ENCODE measurements around the gene LYPD5. TPM values are rescaled to one million over a fixed set of nuclear protein-coding genes. Genes with fewer than 3 reads are reported as not detected.
"Not testable (repeated sequence)": the region's sequence is repeated elsewhere in the genome, so short reads cannot be mapped to it uniquely, and the experiment has no call there.

LYPD5 gene
- total RNA-seq, 2 experiments from 2014 or later, result 0.51 to 0.61 TPM

GRCh38 chr19:43812259-43812658, 10.0 kb upstream of the LYPD5 start:
- Mint-ChIP-seq H3K9me3 (no peaks in the 10 kb centered on the region), H3K4me1 (ENCODE audit: low read depth) (no peaks in the 10 kb centered on the region), H3K27ac (no peak overlapping the region), H3K36me3 (ENCODE audit: low read depth) (no peaks in the 10 kb centered on the region), H3K4me3 (no peak overlapping the region), H3K27me3 (peaks cover 9% of the 10 kb centered on the region)
- intact Hi-C loops (cut with micrococcal nuclease), result no loop called here
- ChIA-PET POLR2A (interaction anchor here (1.4 kb wide), 1 partner anchor 47 kb away, joined by 3 read pairs; no protein-coding TSS in a partner anchor), CTCF (interaction anchor here (3.9 kb wide), 1 partner anchor 66 kb away, joined by 29 read pairs; no protein-coding TSS in a partner anchor)
- no peak for TF ChIP-seq CTCF (IDR thresholded peaks at IDR 0.05)
- no peak for DNase-seq
- ATAC-seq, result no peak

- Mint-ChIP-seq H3K27me3 (peaks cover 9% of the 10 kb centered on the region), H3K4me1 (ENCODE audit: low read depth) (no peaks in the 10 kb centered on the region), H3K36me3 (ENCODE audit: low read depth) (no peaks in the 10 kb centered on the region), H3K27ac (no peak overlapping the region), H3K4me3 (no peak overlapping the region), H3K9me3 (no peaks in the 10 kb centered on the region)
- ChIA-PET CTCF (interaction anchor here (0.6 to 3.9 kb wide), 4 partner anchors 8 to 256 kb away, joined by 3 to 29 read pairs (median 4); partner anchors contain the start of gene KCNN4), POLR2A (no interaction called here)
- no peak for TF ChIP-seq CTCF (IDR thresholded peaks at IDR 0.05)
- ATAC-seq (no peak), DNase-seq (no peak)
- intact Hi-C loops (cut with micrococcal nuclease), result no loop called here
Observed at GRCh38 chr19:43811837-43812236, 9.6 kb upstream of the LYPD5 start.

GRCh38 chr19:43809762-43810696, 7.8 kb upstream of the LYPD5 start:
- H3K9me3 Mint-ChIP-seq, result no peaks in the 10 kb centered on the region
- no peaks in the 10 kb centered on the region for H3K4me1 Mint-ChIP-seq (ENCODE audit: low read depth)
- H3K27ac Mint-ChIP-seq, result no peak overlapping the region
- H3K4me3 Mint-ChIP-seq, result no peak overlapping the region
- ChIA-PET POLR2A (no interaction called here), CTCF (interaction anchor here (0.6 to 3.9 kb wide), 32 partner anchors 9 to 273 kb away, joined by 3 to 29 read pairs (median 4); partner anchors contain the start of genes IRGQ, KCNN4, PLAUR and SMG9)
- H3K27me3 Mint-ChIP-seq, result peaks cover 7% of the 10 kb centered on the region
- H3K36me3 Mint-ChIP-seq (ENCODE audit: low read depth), result no peaks in the 10 kb centered on the region
- DNase-seq, result no peak
- intact Hi-C loops (cut with micrococcal nuclease), result no loop called here
- peak; percentile 74 for TF ChIP-seq CTCF (IDR thresholded peaks at IDR 0.05)
- ATAC-seq, result peak; percentile 70

GRCh38 chr19:43807651-43808050, 5.4 kb upstream of the LYPD5 start:
- Mint-ChIP-seq H3K27me3 (peaks cover 9% of the 10 kb centered on the region), H3K4me3 (no peak overlapping the region), H3K36me3 (ENCODE audit: low read depth) (no peaks in the 10 kb centered on the region), H3K9me3 (no peaks in the 10 kb centered on the region), H3K4me1 (ENCODE audit: low read depth) (no peaks in the 10 kb centered on the region), H3K27ac (no peak overlapping the region)
- ATAC-seq, result no peak
- TF ChIP-seq CTCF (IDR thresholded peaks at IDR 0.05), result no peak
- ChIA-PET POLR2A (no interaction called here), CTCF (interaction anchor here (0.7 kb wide), 1 partner anchor 62 kb away, joined by 3 read pairs; no protein-coding TSS in a partner anchor)
- no peak for DNase-seq
- intact Hi-C loops (cut with micrococcal nuclease), result no loop called here

GRCh38 chr19:43806848-43807247, 4.6 kb upstream of the LYPD5 start:
- Mint-ChIP-seq H3K36me3 (ENCODE audit: low read depth) (no peaks in the 10 kb centered on the region), H3K9me3 (no peaks in the 10 kb centered on the region), H3K27me3 (peaks cover 9% of the 10 kb centered on the region), H3K4me1 (ENCODE audit: low read depth) (no peaks in the 10 kb centered on the region), H3K4me3 (no peak overlapping the region), H3K27ac (no peak overlapping the region)
- POLR2A ChIA-PET, result no interaction called here
- DNase-seq, result no peak
- intact Hi-C loops (cut with micrococcal nuclease), result no loop called here
- TF ChIP-seq CTCF (IDR thresholded peaks at IDR 0.05), result no peak
- CTCF ChIA-PET, result interaction anchor here (1.0 to 1.3 kb wide), 2 partner anchors 13 to 41 kb away, joined by 3 to 4 read pairs; no protein-coding TSS in a partner anchor
- no peak for ATAC-seq

- CTCF ChIA-PET, result interaction anchor here (1.0 to 1.3 kb wide), 2 partner anchors 13 to 40 kb away, joined by 3 to 4 read pairs; no protein-coding TSS in a partner anchor
- H3K4me1 Mint-ChIP-seq (ENCODE audit: low read depth); H3K9me3 Mint-ChIP-seq; H3K27me3 Mint-ChIP-seq; H3K36me3 Mint-ChIP-seq (ENCODE audit: low read depth); POLR2A ChIA-PET; H3K4me3 Mint-ChIP-seq; DNase-seq; ATAC-seq; H3K27ac Mint-ChIP-seq; intact Hi-C loops (cut with micrococcal nuclease): not testable (repeated sequence)
Observed at GRCh38 chr19:43806401-43806800, 4.2 kb upstream of the LYPD5 start.

Data from activated CD8-positive, alpha-beta T cell treated with anti-CD3 and anti-CD28 coated beads for 36 hours (primary cell).